Suprapubic skin (tissue), 4 donors: ENCODE measurements around the gene GRB10.

Experiments
- EP300 ChIP-seq: sonication (generic); formaldehyde crosslinking; IDR thresholded peaks from one replicate; pipeline ENCODE4 v1.6.1; 2017; ENCODE audit warnings: antibody characterized with exemption
- POLR2A ChIP-seq, 2 donors: fragments of 450-650 bp; IDR thresholded peaks; one replicate each; pipeline ENCODE4 v1.6.1; 2017; ENCODE audit warnings: antibody characterized with exemption in 2 of 2, mild to moderate bottlenecking in 2 of 2, moderate library complexity in 2 of 2
- POLR2AphosphoS5 ChIP-seq, 3 donors: sonication (generic); formaldehyde crosslinking; IDR thresholded peaks; one replicate each; pipeline ENCODE4 v1.6.1; 2017; ENCODE audit warnings: antibody characterized with exemption in 3 of 3
- TF ChIP-seq, protein P1 (sequence below), 2 donors: fragments of 200-600 bp in 1 of 2; fragments of 450-650 bp in 1 of 2; sonication (generic) in 1 of 2; IDR thresholded peaks; one replicate each; pipeline ENCODE4 v1.5.1; 2016 to 2019; ENCODE audit warnings: antibody characterized with exemption in 2 of 2, mild to moderate bottlenecking in 1 of 2, moderate library complexity in 1 of 2

DNA sequence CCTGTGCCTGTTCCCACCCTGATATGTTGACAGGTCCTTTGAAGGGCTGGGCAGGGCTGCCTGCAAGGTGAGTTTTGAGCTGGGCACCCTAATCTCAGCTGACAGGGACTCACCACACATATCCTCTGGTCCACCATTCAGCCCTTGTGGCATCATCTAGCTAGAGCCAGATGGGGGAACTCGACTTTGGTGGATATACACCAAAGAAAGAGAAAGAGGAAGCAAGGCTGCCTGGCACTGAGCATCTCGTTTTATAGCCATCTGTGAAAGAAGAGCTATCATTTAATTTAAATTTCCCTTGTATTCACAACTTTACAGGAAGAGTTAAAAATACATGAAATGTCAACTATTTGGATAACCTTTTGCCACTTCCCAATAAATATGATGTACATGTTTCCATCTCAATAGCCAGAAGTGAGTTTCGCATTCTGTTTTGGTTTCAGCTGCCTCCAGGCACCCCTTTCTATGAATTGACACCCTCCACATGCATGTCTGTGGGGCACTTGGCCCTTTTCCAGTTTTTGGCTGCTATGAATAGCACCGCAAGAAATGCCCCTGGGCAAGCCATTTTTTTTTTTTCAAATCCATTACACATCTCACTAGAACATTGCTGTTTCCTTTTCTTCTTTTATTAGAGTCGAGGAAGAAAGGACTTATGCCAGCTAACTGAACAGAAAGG, 22.9 kb upstream of the GRB10 start:
- no peak for TF ChIP-seq EP300
- TF ChIP-seq, protein P1, sequence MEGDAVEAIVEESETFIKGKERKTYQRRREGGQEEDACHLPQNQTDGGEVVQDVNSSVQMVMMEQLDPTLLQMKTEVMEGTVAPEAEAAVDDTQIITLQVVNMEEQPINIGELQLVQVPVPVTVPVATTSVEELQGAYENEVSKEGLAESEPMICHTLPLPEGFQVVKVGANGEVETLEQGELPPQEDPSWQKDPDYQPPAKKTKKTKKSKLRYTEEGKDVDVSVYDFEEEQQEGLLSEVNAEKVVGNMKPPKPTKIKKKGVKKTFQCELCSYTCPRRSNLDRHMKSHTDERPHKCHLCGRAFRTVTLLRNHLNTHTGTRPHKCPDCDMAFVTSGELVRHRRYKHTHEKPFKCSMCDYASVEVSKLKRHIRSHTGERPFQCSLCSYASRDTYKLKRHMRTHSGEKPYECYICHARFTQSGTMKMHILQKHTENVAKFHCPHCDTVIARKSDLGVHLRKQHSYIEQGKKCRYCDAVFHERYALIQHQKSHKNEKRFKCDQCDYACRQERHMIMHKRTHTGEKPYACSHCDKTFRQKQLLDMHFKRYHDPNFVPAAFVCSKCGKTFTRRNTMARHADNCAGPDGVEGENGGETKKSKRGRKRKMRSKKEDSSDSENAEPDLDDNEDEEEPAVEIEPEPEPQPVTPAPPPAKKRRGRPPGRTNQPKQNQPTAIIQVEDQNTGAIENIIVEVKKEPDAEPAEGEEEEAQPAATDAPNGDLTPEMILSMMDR (IDR thresholded peaks at IDR 0.05): no peak
- TF ChIP-seq POLR2AphosphoS5 (IDR thresholded peaks at IDR 0.05): no peak
- no peak for TF ChIP-seq POLR2A (IDR thresholded peaks at IDR 0.05)
